Bronchial epithelial cell (primary cell): ENCODE measurements around the gene HIVEP1. TPM values are rescaled to one million over a fixed set of nuclear protein-coding genes. Genes with fewer than 3 reads are reported as not detected.

Source experiments
- DNase-seq: peaks from one replicate; pipeline ENCODE4 v3.0.0-alpha.2; 2010; ENCODE audit warnings: low read depth
- FAIRE-seq: peaks from 2 replicates; lab custom pipeline; 2011; peaks lifted over from hg19 to GRCh38; lab: Jason Lieb, UNC
- H3K27me3 ChIP-seq: 2 replicates; pipeline ENCODE4 v1.5.1; 2011; ENCODE audit warnings: low read length; ENCODE audit not compliant: control insufficient read depth, insufficient read depth
- H3K36me3 ChIP-seq: 2 replicates; pipeline ENCODE4 v1.5.1; 2011; ENCODE audit warnings: low read length; ENCODE audit not compliant: control insufficient read depth, insufficient read depth
- H3K4me3 ChIP-seq: 2 replicates; pipeline ENCODE4 v1.5.1; 2011; ENCODE audit warnings: mild to moderate bottlenecking, low read depth, low read length, control low read depth
- total RNA-seq: library from RNA; depleted of rRNA; stranded (reverse); fragments of >200 nt; gene quantifications from 2 replicates; pipeline ENCODE4 v1.2.1, GENCODE V29; 2014
- TF ChIP-seq, protein P1 (sequence below): IDR thresholded peaks from 2 replicates; pipeline ENCODE4 v1.5.1; 2011; ENCODE audit warnings: mild to moderate bottlenecking, moderate library complexity, low read length, control low read depth, inconsistent platforms; ENCODE audit not compliant: insufficient read depth, severe bottlenecking

Gene HIVEP1
- total RNA-seq, 1 donor from 2014 or later: 6.8 TPM

DNA sequence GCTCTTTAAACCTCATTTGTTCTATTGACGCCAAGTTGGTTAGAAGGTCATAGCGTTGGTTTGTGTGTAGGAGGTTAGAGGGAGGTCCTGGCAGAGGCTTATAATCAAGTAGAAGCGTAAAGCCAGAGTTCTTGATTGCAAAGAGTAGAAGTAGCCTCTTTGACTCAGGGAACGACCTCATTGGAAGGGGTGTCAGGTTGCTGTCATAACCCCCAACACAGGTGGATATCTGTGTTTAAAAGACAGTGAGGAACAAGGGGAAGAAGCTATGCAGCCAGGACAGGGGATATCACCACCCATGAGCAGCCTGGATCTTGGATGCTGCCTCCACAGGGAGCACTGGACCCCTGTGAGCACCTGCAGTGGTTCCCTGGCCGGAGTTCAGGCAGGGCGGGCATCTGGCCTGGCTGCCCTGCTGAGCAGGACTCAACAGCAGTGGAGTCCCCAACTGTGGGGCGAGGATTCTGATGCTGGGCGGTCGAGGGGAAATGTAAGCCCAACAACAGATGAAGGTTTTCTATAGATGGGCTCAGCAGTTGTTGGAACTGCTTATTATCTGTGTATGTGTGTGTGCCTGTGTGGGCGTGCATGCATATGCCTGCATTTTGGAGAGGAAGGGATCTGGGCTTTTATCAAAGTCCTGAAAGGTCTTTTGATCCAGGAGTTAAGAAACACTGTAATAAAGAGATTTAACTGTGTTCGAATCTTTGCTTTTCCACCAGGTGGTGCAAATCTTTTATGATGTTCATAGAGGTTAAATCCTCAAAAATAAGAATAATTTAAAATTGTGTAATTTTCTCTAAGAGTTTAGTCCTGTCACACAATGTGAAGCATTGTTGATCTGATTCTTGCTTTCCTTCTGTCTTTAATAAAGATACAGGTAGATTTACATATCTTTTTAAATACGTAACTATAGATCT, 27.7 kb downstream of the HIVEP1 start:
- no peak for DNase-seq
- TF ChIP-seq, protein P1, sequence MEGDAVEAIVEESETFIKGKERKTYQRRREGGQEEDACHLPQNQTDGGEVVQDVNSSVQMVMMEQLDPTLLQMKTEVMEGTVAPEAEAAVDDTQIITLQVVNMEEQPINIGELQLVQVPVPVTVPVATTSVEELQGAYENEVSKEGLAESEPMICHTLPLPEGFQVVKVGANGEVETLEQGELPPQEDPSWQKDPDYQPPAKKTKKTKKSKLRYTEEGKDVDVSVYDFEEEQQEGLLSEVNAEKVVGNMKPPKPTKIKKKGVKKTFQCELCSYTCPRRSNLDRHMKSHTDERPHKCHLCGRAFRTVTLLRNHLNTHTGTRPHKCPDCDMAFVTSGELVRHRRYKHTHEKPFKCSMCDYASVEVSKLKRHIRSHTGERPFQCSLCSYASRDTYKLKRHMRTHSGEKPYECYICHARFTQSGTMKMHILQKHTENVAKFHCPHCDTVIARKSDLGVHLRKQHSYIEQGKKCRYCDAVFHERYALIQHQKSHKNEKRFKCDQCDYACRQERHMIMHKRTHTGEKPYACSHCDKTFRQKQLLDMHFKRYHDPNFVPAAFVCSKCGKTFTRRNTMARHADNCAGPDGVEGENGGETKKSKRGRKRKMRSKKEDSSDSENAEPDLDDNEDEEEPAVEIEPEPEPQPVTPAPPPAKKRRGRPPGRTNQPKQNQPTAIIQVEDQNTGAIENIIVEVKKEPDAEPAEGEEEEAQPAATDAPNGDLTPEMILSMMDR: no peak
- Histone ChIP-seq H3K36me3 (no peaks in the 10 kb centered on the region), H3K27me3 (no peaks in the 10 kb centered on the region), H3K4me3 (no peak overlapping the region)
- FAIRE-seq: no peak

DNA sequence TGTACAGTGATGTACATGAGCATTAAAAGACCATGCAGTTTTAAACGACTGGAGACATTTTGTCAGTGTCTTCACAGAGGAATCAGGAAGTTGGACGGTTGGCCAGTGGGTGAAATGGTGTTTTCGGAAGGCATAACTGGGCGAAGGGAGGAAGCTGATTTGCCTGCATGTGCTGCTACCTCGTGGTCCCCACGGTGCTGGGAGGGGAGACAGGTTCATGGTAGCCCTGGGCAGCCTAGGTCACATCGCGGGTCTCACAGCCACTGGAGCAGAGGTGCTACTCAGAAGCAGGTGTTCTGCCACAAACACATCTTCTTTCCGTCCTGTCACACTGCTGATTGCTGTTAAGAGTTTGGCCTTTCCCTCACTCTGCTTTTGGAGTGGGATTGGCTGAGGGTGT, 35.2 kb downstream of the HIVEP1 start:
- TF ChIP-seq, protein P1: no peak
- H3K36me3 ChIP-seq: peaks cover 2% of the 10 kb centered on the region
- no peaks in the 10 kb centered on the region for H3K27me3 ChIP-seq
- H3K4me3 ChIP-seq: no peak overlapping the region
- FAIRE-seq (no peak), DNase-seq (no peak)

DNA sequence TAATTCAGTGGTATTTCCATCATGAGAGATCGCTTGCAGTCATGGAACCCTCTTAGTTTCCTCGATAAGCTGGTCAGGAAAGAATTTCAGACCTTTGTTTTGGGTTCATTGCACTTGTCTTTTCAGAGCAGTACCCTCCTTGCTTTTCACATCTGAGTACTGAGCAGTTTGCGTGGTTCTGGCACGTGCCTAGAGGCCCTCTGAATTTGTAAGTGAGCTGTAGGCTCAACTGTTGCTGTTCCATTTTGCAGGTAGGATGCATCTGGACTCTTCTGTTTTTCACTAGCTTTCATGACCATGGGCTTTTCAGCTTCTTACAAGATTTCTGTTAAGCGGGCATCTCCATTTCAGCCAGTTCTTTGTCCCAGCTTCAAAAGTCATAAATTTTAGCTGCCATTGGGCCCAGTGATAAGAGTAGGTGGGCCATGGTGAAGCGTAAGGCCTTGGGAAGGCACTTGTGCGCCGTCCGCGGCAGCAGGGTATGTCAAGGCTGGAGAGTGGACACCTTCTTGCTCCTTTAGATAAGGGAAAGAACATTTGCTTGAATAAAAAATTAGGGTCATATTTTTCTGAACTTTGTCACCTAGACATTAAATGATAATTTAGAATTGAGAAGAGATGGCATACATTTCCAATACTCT, 35.8 kb downstream of the HIVEP1 start:
- DNase-seq: no peak
- Histone ChIP-seq H3K36me3 (peaks cover 2% of the 10 kb centered on the region), H3K27me3 (no peaks in the 10 kb centered on the region), H3K4me3 (no peak overlapping the region)
- TF ChIP-seq, protein P1: no peak
- no peak for FAIRE-seq

DNA sequence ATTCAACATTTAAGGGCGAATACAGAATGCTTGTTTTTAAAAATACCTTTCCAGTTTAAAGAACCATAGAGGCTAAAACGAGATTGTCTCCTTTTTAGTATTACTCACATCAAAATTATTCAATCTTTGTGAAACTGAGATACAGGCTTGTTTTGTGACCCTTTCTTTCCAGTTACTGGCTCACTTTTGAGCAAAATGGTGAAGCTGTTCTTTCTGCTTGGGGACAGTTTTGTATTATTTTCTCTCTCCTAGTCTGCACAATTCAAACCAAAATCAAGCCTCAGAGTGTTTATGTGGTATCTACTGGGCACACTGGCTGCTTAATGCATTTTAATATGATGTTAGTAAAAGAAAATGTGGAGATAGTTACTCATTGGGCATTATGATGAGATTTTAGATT, 36.5 kb downstream of the HIVEP1 start:
- Histone ChIP-seq H3K4me3 (no peak overlapping the region), H3K36me3 (peaks cover 2% of the 10 kb centered on the region), H3K27me3 (no peaks in the 10 kb centered on the region)
- no peak for DNase-seq
- TF ChIP-seq, protein P1: no peak
- FAIRE-seq: no peak

DNA sequence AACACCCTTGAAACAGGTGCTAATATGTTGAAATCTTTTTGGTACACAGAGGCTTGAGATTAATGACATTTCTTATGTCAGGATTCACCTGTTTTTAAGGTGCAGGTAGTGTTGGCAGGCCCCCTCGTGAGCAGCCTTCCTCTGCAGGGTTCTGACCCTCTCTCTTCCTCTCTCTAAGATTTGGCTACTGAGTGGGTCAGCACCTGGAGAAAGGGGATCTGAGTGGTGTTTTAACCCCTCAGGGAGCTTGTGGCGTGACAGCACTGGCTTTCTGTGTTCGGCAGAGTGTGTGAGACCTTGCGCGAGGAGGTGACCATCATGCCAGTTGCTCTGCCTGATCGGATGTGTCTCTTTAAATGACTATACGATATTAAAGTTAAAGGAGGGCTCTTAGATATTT, 37.1 kb downstream of the HIVEP1 start:
- Histone ChIP-seq H3K27me3 (no peaks in the 10 kb centered on the region), H3K4me3 (no peak overlapping the region), H3K36me3 (peaks cover 2% of the 10 kb centered on the region)
- DNase-seq: no peak
- FAIRE-seq: no peak
- TF ChIP-seq, protein P1: no peak
